ENCODE measurements around the gene LAMA1. TPM values are rescaled to one million over a fixed set of nuclear protein-coding genes. Genes with fewer than 3 reads are reported as not detected.
A peak's percentile ranks its signal among the peaks of the same experiment; 100 is the strongest.

The LAMA1 gene, protein sequence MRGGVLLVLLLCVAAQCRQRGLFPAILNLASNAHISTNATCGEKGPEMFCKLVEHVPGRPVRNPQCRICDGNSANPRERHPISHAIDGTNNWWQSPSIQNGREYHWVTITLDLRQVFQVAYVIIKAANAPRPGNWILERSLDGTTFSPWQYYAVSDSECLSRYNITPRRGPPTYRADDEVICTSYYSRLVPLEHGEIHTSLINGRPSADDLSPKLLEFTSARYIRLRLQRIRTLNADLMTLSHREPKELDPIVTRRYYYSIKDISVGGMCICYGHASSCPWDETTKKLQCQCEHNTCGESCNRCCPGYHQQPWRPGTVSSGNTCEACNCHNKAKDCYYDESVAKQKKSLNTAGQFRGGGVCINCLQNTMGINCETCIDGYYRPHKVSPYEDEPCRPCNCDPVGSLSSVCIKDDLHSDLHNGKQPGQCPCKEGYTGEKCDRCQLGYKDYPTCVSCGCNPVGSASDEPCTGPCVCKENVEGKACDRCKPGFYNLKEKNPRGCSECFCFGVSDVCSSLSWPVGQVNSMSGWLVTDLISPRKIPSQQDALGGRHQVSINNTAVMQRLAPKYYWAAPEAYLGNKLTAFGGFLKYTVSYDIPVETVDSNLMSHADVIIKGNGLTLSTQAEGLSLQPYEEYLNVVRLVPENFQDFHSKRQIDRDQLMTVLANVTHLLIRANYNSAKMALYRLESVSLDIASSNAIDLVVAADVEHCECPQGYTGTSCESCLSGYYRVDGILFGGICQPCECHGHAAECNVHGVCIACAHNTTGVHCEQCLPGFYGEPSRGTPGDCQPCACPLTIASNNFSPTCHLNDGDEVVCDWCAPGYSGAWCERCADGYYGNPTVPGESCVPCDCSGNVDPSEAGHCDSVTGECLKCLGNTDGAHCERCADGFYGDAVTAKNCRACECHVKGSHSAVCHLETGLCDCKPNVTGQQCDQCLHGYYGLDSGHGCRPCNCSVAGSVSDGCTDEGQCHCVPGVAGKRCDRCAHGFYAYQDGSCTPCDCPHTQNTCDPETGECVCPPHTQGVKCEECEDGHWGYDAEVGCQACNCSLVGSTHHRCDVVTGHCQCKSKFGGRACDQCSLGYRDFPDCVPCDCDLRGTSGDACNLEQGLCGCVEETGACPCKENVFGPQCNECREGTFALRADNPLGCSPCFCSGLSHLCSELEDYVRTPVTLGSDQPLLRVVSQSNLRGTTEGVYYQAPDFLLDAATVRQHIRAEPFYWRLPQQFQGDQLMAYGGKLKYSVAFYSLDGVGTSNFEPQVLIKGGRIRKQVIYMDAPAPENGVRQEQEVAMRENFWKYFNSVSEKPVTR (N-terminal part only)
- not detected in 2 replicates for total RNA-seq (2014; rRNA removed; shearing (Covaris generic); ENCODE audit: low replicate concordance)

- Histone ChIP-seq H3K36me3 (ENCODE audit: insufficient read depth, low read length) (no peaks in the 10 kb centered on the region), H3K4me3 (ENCODE audit: low read length) (no peak within 1 kb of the TSS), H3K9ac (ENCODE audit: low read length) (no peak within 1 kb of the TSS), H3K27me3 (ENCODE audit: low read length) (no peaks in the 10 kb centered on the region), H4K20me1 (ENCODE audit: insufficient read depth, low read depth, low read length) (no peaks in the 10 kb centered on the region), H3K4me1 (ENCODE audit: low read length) (no peaks in the 10 kb centered on the region), H3K4me2 (ENCODE audit: low read depth, low read length, poor library complexity, severe bottlenecking) (no peak within 1 kb of the TSS), H3K79me2 (ENCODE audit: low read length) (no peaks in the 10 kb centered on the region), H3K9me2 (replicated peaks; ENCODE audit: insufficient read depth, low read length) (no peaks in the 10 kb centered on the region), H3K9me3 (ENCODE audit: low read length) (no peaks in the 10 kb centered on the region), H2AFZ (ENCODE audit: low read length) (no peak within 1 kb of the TSS), H3K27ac (ENCODE audit: low read length) (no peak within 1 kb of the TSS)
- DNase-seq = no peak
Measured at GRCh38 chr18:7117390-7118355, at the start of gene LAMA1. TSS of gene LAMA1 (minus strand) at chr18:7117797. CDS start at chr18:7117720, 77 bp downstream.

DNA sequence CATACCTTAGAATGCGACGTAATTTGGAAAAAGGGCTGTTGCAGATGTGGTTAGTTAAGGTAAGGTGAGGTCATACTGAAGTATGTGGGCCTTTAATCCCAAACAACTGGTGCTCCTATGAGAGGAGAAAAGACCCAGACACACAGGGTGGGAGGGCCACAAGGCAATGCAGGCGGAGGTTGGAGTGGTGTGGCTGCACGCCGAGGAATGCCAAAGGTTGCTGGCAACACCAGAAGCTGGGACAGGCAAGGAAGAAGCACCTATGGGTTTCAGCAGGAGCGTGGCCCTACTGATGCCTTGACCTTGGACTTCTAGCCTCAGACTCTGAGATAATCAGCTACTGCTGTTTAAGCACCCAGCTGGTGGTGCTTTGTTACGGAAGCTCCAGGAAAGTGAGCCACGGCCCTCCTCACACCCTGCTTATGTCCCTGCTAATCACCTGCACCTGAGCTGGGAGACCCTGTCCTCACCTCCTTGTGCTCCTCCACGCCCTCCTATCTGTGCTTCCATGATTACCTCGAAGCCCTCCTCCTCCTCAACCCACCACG lies 48.3 kb upstream of the LAMA1 start:
- H2AFZ ChIP-seq (ENCODE audit: low read length) = no peak overlapping the region
- H3K79me2 ChIP-seq (ENCODE audit: low read length) = no peaks in the 10 kb centered on the region
- H3K4me2 ChIP-seq (ENCODE audit: low read depth, low read length, poor library complexity, severe bottlenecking) = no peak overlapping the region
- H3K9me3 ChIP-seq (ENCODE audit: low read length) = no peaks in the 10 kb centered on the region
- H3K9ac ChIP-seq (ENCODE audit: low read length) = no peak overlapping the region
- DNase-seq = no peak
- no peaks in the 10 kb centered on the region for H3K27me3 ChIP-seq (ENCODE audit: low read length)
- H3K4me3 ChIP-seq (ENCODE audit: low read length) = no peak overlapping the region
- no peaks in the 10 kb centered on the region for H3K36me3 ChIP-seq (ENCODE audit: insufficient read depth, low read length)
- H3K27ac ChIP-seq (ENCODE audit: low read length) = no peak overlapping the region
- H3K9me2 ChIP-seq (replicated peaks; ENCODE audit: insufficient read depth, low read length) = no peaks in the 10 kb centered on the region
- H3K4me1 ChIP-seq (ENCODE audit: low read length) = no peaks in the 10 kb centered on the region
- H4K20me1 ChIP-seq (ENCODE audit: insufficient read depth, low read depth, low read length) = no peaks in the 10 kb centered on the region

GRCh38 chr18:7164323-7165004 lies 46.9 kb upstream of the LAMA1 start:
- H3K4me3 ChIP-seq (ENCODE audit: low read length) = no peak overlapping the region
- no peaks in the 10 kb centered on the region for H3K9me3 ChIP-seq (ENCODE audit: low read length)
- H3K36me3 ChIP-seq (ENCODE audit: insufficient read depth, low read length) = no peaks in the 10 kb centered on the region
- no peak overlapping the region for H3K9ac ChIP-seq (ENCODE audit: low read length)
- no peaks in the 10 kb centered on the region for H3K79me2 ChIP-seq (ENCODE audit: low read length)
- H2AFZ ChIP-seq (ENCODE audit: low read length) = no peak overlapping the region
- H3K27me3 ChIP-seq (ENCODE audit: low read length) = no peaks in the 10 kb centered on the region
- H3K27ac ChIP-seq (ENCODE audit: low read length) = no peak overlapping the region
- no peak overlapping the region for H3K4me2 ChIP-seq (ENCODE audit: low read depth, low read length, poor library complexity, severe bottlenecking)
- H4K20me1 ChIP-seq (ENCODE audit: insufficient read depth, low read depth, low read length) = no peaks in the 10 kb centered on the region
- H3K4me1 ChIP-seq (ENCODE audit: low read length) = no peaks in the 10 kb centered on the region
- H3K9me2 ChIP-seq (replicated peaks; ENCODE audit: insufficient read depth, low read length) = no peaks in the 10 kb centered on the region
- DNase-seq = peak; percentile 61

GRCh38 chr18:7158216-7158615 lies 40.6 kb upstream of the LAMA1 start:
- Histone ChIP-seq H3K27ac (ENCODE audit: low read length) (no peak overlapping the region), H3K36me3 (ENCODE audit: insufficient read depth, low read length) (no peaks in the 10 kb centered on the region), H3K4me2 (ENCODE audit: low read depth, low read length, poor library complexity, severe bottlenecking) (no peak overlapping the region), H2AFZ (ENCODE audit: low read length) (no peak overlapping the region), H3K9me2 (replicated peaks; ENCODE audit: insufficient read depth, low read length) (no peaks in the 10 kb centered on the region), H3K4me1 (ENCODE audit: low read length) (no peaks in the 10 kb centered on the region), H3K9me3 (ENCODE audit: low read length) (no peaks in the 10 kb centered on the region), H4K20me1 (ENCODE audit: insufficient read depth, low read depth, low read length) (no peaks in the 10 kb centered on the region), H3K4me3 (ENCODE audit: low read length) (no peak overlapping the region), H3K27me3 (ENCODE audit: low read length) (no peaks in the 10 kb centered on the region), H3K79me2 (ENCODE audit: low read length) (no peaks in the 10 kb centered on the region), H3K9ac (ENCODE audit: low read length) (no peak overlapping the region)
- no peak for DNase-seq

DNA sequence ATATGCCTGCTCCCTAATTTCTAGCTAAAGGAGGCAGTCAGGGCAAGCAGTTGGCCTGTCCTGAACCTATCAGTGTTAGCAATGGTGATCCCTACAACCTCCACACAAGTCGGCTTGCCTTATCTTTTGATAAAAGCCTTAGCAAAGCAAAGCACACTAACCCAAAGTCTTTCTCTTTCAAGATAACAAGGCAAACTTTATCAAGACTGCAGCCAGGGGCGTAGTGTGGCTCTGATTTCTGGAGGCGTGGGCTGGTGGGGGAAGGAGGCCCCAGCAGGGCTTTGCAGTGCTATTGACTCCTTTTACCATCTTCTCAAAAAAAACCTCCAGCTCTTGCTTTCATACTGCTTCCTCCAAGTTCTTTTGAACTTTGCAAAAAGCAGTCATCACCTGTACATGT lies 40.2 kb upstream of the LAMA1 start:
- Histone ChIP-seq H3K4me1 (ENCODE audit: low read length) (no peaks in the 10 kb centered on the region), H3K27ac (ENCODE audit: low read length) (no peak overlapping the region), H4K20me1 (ENCODE audit: insufficient read depth, low read depth, low read length) (no peaks in the 10 kb centered on the region), H3K9ac (ENCODE audit: low read length) (no peak overlapping the region), H3K27me3 (ENCODE audit: low read length) (no peaks in the 10 kb centered on the region), H2AFZ (ENCODE audit: low read length) (no peak overlapping the region), H3K79me2 (ENCODE audit: low read length) (no peaks in the 10 kb centered on the region), H3K9me2 (replicated peaks; ENCODE audit: insufficient read depth, low read length) (no peaks in the 10 kb centered on the region), H3K4me3 (ENCODE audit: low read length) (no peak overlapping the region), H3K36me3 (ENCODE audit: insufficient read depth, low read length) (no peaks in the 10 kb centered on the region), H3K9me3 (ENCODE audit: low read length) (no peaks in the 10 kb centered on the region), H3K4me2 (ENCODE audit: low read depth, low read length, poor library complexity, severe bottlenecking) (no peak overlapping the region)
- no peak for DNase-seq

- Histone ChIP-seq H4K20me1 (ENCODE audit: insufficient read depth, low read depth, low read length) (no peaks in the 10 kb centered on the region), H3K9me2 (replicated peaks; ENCODE audit: insufficient read depth, low read length) (no peaks in the 10 kb centered on the region), H2AFZ (ENCODE audit: low read length) (no peak overlapping the region), H3K9me3 (ENCODE audit: low read length) (no peaks in the 10 kb centered on the region), H3K27me3 (ENCODE audit: low read length) (no peaks in the 10 kb centered on the region), H3K79me2 (ENCODE audit: low read length) (no peaks in the 10 kb centered on the region), H3K27ac (ENCODE audit: low read length) (no peak overlapping the region), H3K4me3 (ENCODE audit: low read length) (no peak overlapping the region), H3K4me1 (ENCODE audit: low read length) (no peaks in the 10 kb centered on the region), H3K4me2 (ENCODE audit: low read depth, low read length, poor library complexity, severe bottlenecking) (no peak overlapping the region), H3K36me3 (ENCODE audit: insufficient read depth, low read length) (no peaks in the 10 kb centered on the region), H3K9ac (ENCODE audit: low read length) (no peak overlapping the region)
- DNase-seq = no peak
Measured at GRCh38 chr18:7155887-7156286, 38.3 kb upstream of the LAMA1 start.

- H3K4me2 ChIP-seq (ENCODE audit: low read depth, low read length, poor library complexity, severe bottlenecking) = no peak overlapping the region
- no peaks in the 10 kb centered on the region for H3K27me3 ChIP-seq (ENCODE audit: low read length)
- H3K4me3 ChIP-seq (ENCODE audit: low read length) = no peak overlapping the region
- no peak overlapping the region for H3K27ac ChIP-seq (ENCODE audit: low read length)
- H3K36me3 ChIP-seq (ENCODE audit: insufficient read depth, low read length) = no peaks in the 10 kb centered on the region
- no peaks in the 10 kb centered on the region for H3K4me1 ChIP-seq (ENCODE audit: low read length)
- DNase-seq = no peak
- no peaks in the 10 kb centered on the region for H4K20me1 ChIP-seq (ENCODE audit: insufficient read depth, low read depth, low read length)
- no peak overlapping the region for H3K9ac ChIP-seq (ENCODE audit: low read length)
- no peak overlapping the region for H2AFZ ChIP-seq (ENCODE audit: low read length)
- H3K9me3 ChIP-seq (ENCODE audit: low read length) = no peaks in the 10 kb centered on the region
- no peaks in the 10 kb centered on the region for H3K9me2 ChIP-seq (replicated peaks; ENCODE audit: insufficient read depth, low read length)
- no peaks in the 10 kb centered on the region for H3K79me2 ChIP-seq (ENCODE audit: low read length)
Measured at GRCh38 chr18:7155092-7155491, 37.5 kb upstream of the LAMA1 start.

Measured in Karpas-422 (cell line).